Hypothalamus (tissue), 51 donors: ENCODE data around the gene CYP1B1.
"Not testable (repeated sequence)": the region's sequence is repeated elsewhere in the genome, so short reads cannot be mapped to it uniquely, and the experiment has no call there.

ENCODE experiments used
- DNase-seq, 51 donors: peaks; one replicate each; lab custom pipeline; 2025; lab: John Stamatoyannopoulos, UW

Gene CYP1B1

GRCh38 chr2:38099099-38100028 lies 23.4 kb upstream of the CYP1B1 start:
- no peak for DNase-seq

GRCh38 chr2:38098421-38099098 lies 22.6 kb upstream of the CYP1B1 start:
- no peak for DNase-seq

GRCh38 chr2:38097988-38098385 lies 22.0 kb upstream of the CYP1B1 start:
- no peak for DNase-seq

GRCh38 chr2:38097258-38097987 lies 21.5 kb upstream of the CYP1B1 start:
- DNase-seq, result no peak

GRCh38 chr2:38095996-38096861 lies 20.3 kb upstream of the CYP1B1 start:
- DNase-seq, result no peak

- DNase-seq, result no peak
Measured at GRCh38 chr2:38095079-38095995, 19.4 kb upstream of the CYP1B1 start.

- no peak for DNase-seq
Measured at GRCh38 chr2:38093527-38094165, 17.7 kb upstream of the CYP1B1 start.

- no peak for DNase-seq
Measured at GRCh38 chr2:38092196-38092902, 16.4 kb upstream of the CYP1B1 start.

- no peak for DNase-seq
Measured at GRCh38 chr2:38091760-38092159, 15.8 kb upstream of the CYP1B1 start.

GRCh38 chr2:38090928-38091327 lies 15.0 kb upstream of the CYP1B1 start:
- DNase-seq, result no peak

- not testable (repeated sequence) for DNase-seq
Measured at GRCh38 chr2:38090212-38090611, 14.3 kb upstream of the CYP1B1 start.

- DNase-seq, result not testable (repeated sequence)
Measured at GRCh38 chr2:38085998-38086698, 10.2 kb upstream of the CYP1B1 start.

- DNase-seq, result not testable (repeated sequence)
Measured at GRCh38 chr2:38084556-38084955, 8.6 kb upstream of the CYP1B1 start.

GRCh38 chr2:38082727-38083126 lies 6.8 kb upstream of the CYP1B1 start:
- DNase-seq, result not testable (repeated sequence)

- no peak for DNase-seq
Measured at GRCh38 chr2:38080346-38080745, 4.4 kb upstream of the CYP1B1 start.

- no peak for DNase-seq
Measured at GRCh38 chr2:38079116-38080052, 3.4 kb upstream of the CYP1B1 start.
